Nucleus accumbens (tissue), 56 donors: ENCODE results near the gene MX2.

Experiments used
- DNase-seq, 56 donors: peaks; one replicate each; lab custom pipeline; 2025; lab: John Stamatoyannopoulos, UW

The MX2 gene

DNA sequence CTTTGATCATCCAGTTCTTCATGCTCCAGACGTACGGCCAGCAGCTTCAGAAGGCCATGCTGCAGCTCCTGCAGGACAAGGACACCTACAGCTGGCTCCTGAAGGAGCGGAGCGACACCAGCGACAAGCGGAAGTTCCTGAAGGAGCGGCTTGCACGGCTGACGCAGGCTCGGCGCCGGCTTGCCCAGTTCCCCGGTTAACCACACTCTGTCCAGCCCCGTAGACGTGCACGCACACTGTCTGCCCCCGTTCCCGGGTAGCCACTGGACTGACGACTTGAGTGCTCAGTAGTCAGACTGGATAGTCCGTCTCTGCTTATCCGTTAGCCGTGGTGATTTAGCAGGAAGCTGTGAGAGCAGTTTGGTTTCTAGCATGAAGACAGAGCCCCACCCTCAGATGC lies 96.7 kb downstream of the MX2 start:
- DNase-seq, result no peak
